ENCODE measurements around the gene PGBD1.

- TF ChIP-seq POLR2A (IDR thresholded peaks at IDR 0.05; ENCODE audit: low read depth, low read length) = no peak
- no peak for TF ChIP-seq PAX5 (IDR thresholded peaks at IDR 0.05; ENCODE audit: insufficient read depth, low read length, severe bottlenecking)
- no peak for TF ChIP-seq POLR2AphosphoS5 (IDR thresholded peaks at IDR 0.05; ENCODE audit: low read depth, low read length)
- TF ChIP-seq TAF1 (IDR thresholded peaks at IDR 0.05; ENCODE audit: low read depth, low read length) = no peak
- TF ChIP-seq SPI1 (IDR thresholded peaks at IDR 0.05; ENCODE audit: low read depth, low read length) = no peak
- TF ChIP-seq POU2F2 (IDR thresholded peaks at IDR 0.05; ENCODE audit: low read depth, low read length) = no peak
Observed at GRCh38 chr6:28315628-28316027, 34.3 kb downstream of the PGBD1 start.

Measured in GM12891 (cell line).